HL-60 (cell line): ENCODE measurements around the gene CARMIL1.

Source experiments
- CTCF ChIP-seq: IDR thresholded peaks from one replicate; pipeline ENCODE4 v1.5.1; 2011; ENCODE audit warnings: low read length, control low read depth, inconsistent platforms; ENCODE audit not compliant: insufficient read depth
- GABPA ChIP-seq: IDR thresholded peaks from 2 replicates; pipeline ENCODE4 v1.6.1; 2012; ENCODE audit warnings: low read depth
- REST ChIP-seq: IDR thresholded peaks from 2 replicates; pipeline ENCODE4 v1.6.1; 2012; ENCODE audit warnings: low read depth; ENCODE audit not compliant: insufficient replicate concordance
- SPI1 ChIP-seq: IDR thresholded peaks from 2 replicates; pipeline ENCODE4 v1.6.1; 2012; ENCODE audit warnings: low read depth, mild to moderate bottlenecking, borderline replicate concordance

GRCh38 chr6:25583099-25583498, 303.9 kb downstream of the CARMIL1 start:
- TF ChIP-seq GABPA (no peak), CTCF (no peak), SPI1 (no peak), REST (no peak)
